ENCODE results near the gene IL13RA1.

GRCh38 chrX:118764122-118764521 lies 36.7 kb downstream of the IL13RA1 start:
- TF ChIP-seq CTCF (conservative IDR thresholded peaks at IDR 0.05) (no peak), ZFX (IDR thresholded peaks at IDR 0.05) (no peak)

Data from C4-2B (cell line).